ENCODE results near the gene CDK9.

DNA sequence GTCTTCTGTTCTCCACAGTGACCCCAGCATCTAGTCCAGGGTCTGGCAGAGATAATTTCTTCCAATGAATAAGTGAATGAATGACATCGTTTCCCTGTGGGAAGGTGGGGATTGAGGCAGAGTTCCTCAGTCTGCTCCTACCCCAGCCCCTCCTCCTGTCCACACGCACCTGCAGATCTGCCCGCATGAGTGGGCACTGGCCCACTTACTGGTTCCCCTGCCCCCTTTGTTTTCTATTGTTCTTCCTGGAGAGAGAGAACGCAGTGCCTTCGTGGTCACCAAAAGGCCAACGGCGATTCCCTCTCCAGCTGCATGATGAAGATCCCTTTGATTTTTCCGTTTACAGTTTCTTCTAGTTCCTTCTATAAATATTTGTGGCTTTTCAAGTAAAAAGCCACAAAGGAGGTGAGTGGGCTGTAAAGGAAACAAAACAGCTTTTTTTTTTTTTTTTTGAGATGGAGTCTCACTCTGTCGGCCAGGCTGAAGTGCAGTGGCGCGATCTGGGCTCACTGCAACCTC lies 11.1 kb downstream of the CDK9 start:
- peak; percentile 8 for TF ChIP-seq POLR2A (IDR thresholded peaks at IDR 0.05; ENCODE audit: low read length)
- no peak for TF ChIP-seq GATA1 (IDR thresholded peaks at IDR 0.05; ENCODE audit: low read depth, low read length)

All from erythroblast (primary cell).